OCI-LY7 (cell line): ENCODE results near the gene POLR3F. TPM values are rescaled to one million over a fixed set of nuclear protein-coding genes. Genes with fewer than 3 reads are reported as not detected.

Experiments used
- BruUV-seq: library from RNA; stranded (reverse); fragments of 400-500 nt; replicated peaks from 2 replicates; lab custom pipeline; 2021; lab: Mats Ljungman, UMichigan
- CTCF ChIA-PET: fragments of 300-600 bp; sonication (Branson Sonifier 250); formaldehyde crosslinking; loops from one replicate; lab custom pipeline; 2022; ENCODE audit warnings: antibody characterized with exemption; ENCODE audit not compliant: unreplicated experiment; lab: Charles Lee
- POLR2A ChIA-PET: fragments of 300-600 bp; sonication (Branson Sonifier 250); formaldehyde crosslinking; loops from one replicate; lab custom pipeline; 2022; ENCODE audit warnings: antibody characterized with exemption; lab: Charles Lee
- DNase-seq: peaks from one replicate; pipeline ENCODE4 v3.0.0-alpha.2; 2015; ENCODE audit warnings: low spot score
- H2AFZ ChIP-seq: fragments of 200-600 bp; sonication (generic), shearing (Covaris generic); 2 replicates; pipeline ENCODE4 v1.6.1; 2014; ENCODE audit warnings: mild to moderate bottlenecking, antibody characterized with exemption, low read length, moderate library complexity
- H3K27ac ChIP-seq: fragments of 200-600 bp; sonication (generic); 2 replicates; pipeline ENCODE4 v1.5.1; 2014; ENCODE audit warnings: mixed run types, low read depth, mild to moderate bottlenecking, moderate library complexity, low read length, inconsistent platforms; ENCODE audit not compliant: poor library complexity, severe bottlenecking
- H3K36me3 ChIP-seq: fragments of 200-600 bp; sonication (generic); 2 replicates; pipeline ENCODE4 v1.6.1; 2014; ENCODE audit warnings: mild to moderate bottlenecking, antibody characterized with exemption, low read length, moderate library complexity, mixed read lengths; ENCODE audit not compliant: insufficient read depth
- H3K4me1 ChIP-seq: fragments of 200-600 bp; sonication (generic); 2 replicates; pipeline ENCODE4 v1.5.1; 2014; ENCODE audit warnings: mild to moderate bottlenecking, low read length; ENCODE audit not compliant: insufficient read depth, poor library complexity, severe bottlenecking
- H3K4me2 ChIP-seq: fragments of 200-600 bp; sonication (generic); 2 replicates; pipeline ENCODE4 v1.6.1; 2014; ENCODE audit warnings: mild to moderate bottlenecking, low read length
- H3K4me3 ChIP-seq: fragments of 200-600 bp; sonication (generic); 2 replicates; pipeline ENCODE4 v1.5.1; 2014; ENCODE audit warnings: mild to moderate bottlenecking, low read depth, low read length; ENCODE audit not compliant: poor library complexity, severe bottlenecking
- H3K79me2 ChIP-seq: fragments of 200-600 bp; sonication (generic); 2 replicates; pipeline ENCODE4 v1.6.1; 2016; ENCODE audit warnings: low read depth, mild to moderate bottlenecking, low read length, moderate library complexity, mixed read lengths; ENCODE audit not compliant: insufficient read depth
- H3K9me2 ChIP-seq: fragments of 200-600 bp; sonication (generic); 2 replicates; pipeline ENCODE4 v1.6.1; 2016; ENCODE audit warnings: mild to moderate bottlenecking, low read length, mixed read lengths; ENCODE audit not compliant: insufficient read depth
- H3K9me3 ChIP-seq: fragments of 200-600 bp; sonication (generic); 2 replicates; pipeline ENCODE4 v1.6.1; 2014; ENCODE audit warnings: mild to moderate bottlenecking, mixed run types, low read length, mixed read lengths
- H4K20me1 ChIP-seq: fragments of 200-600 bp; sonication (generic); 2 replicates; pipeline ENCODE4 v1.6.1; 2014; ENCODE audit warnings: mild to moderate bottlenecking, antibody characterized with exemption, low read length, moderate library complexity, mixed read lengths; ENCODE audit not compliant: insufficient read depth
- CTCF ChIP-seq: fragments of 200-600 bp; sonication (generic); conservative IDR thresholded peaks from 2 replicates; pipeline ENCODE4 v1.5.1; 2014; ENCODE audit warnings: mild to moderate bottlenecking, antibody characterized with exemption, low read length, moderate library complexity, mixed read lengths
- EZH2phosphoT487 ChIP-seq: fragments of 200-600 bp; sonication (generic); IDR thresholded peaks from 2 replicates; pipeline ENCODE4 v1.6.1; 2018; ENCODE audit warnings: low read depth, borderline replicate concordance, mild to moderate bottlenecking, mixed run types, antibody characterized with exemption, low read length, moderate library complexity, mixed read lengths
- intact Hi-C: fragments of 100-400 bp; cut with micrococcal nuclease; formaldehyde crosslinking; loops from one replicate; pipeline ENCODE4 v1.10.0; 2022; ENCODE audit not compliant: unreplicated experiment
- total RNA-seq, 2 experiments: library from RNA; depleted of rRNA in 1 of 2; stranded (reverse); fragments of >200 nt in 1 of 2; shearing (Covaris generic) in 1 of 2; gene quantifications; 2 replicates each; pipeline ENCODE4 v1.2.3, GENCODE V29; 2014 to 2022

The POLR3F gene
- total RNA-seq, 2 experiments from 2014 or later, result 12.3 to 14.9 TPM

- intact Hi-C loops, result loop anchor here (5.0 to 10.0 kb wide), 2 partner anchors 63 to 540 kb away; partner anchors contain the start of genes MGME1, SMIM26 and SNX5
- TF ChIP-seq CTCF, result no peak
- no peak for TF ChIP-seq EZH2phosphoT487
- H4K20me1 ChIP-seq, result no peaks in the 10 kb centered on the region
- H3K4me3 ChIP-seq, result no peak overlapping the region
- DNase-seq, result no peak
- H3K4me1 ChIP-seq, result peaks cover 15% of the 10 kb centered on the region
- H3K36me3 ChIP-seq, result no peaks in the 10 kb centered on the region
- H3K79me2 ChIP-seq, result peaks cover 16% of the 10 kb centered on the region; the same call in 1 of the 2 replicates
- no peak overlapping the region for H3K27ac ChIP-seq
- no peak overlapping the region for H3K4me2 ChIP-seq
- no peaks in the 10 kb centered on the region for H3K9me3 ChIP-seq
- POLR2A ChIA-PET, result interaction anchor here (0.9 to 4.6 kb wide), 3 partner anchors 7 to 84 kb away, joined by 3 to 101 read pairs (median 3); partner anchors contain the start of gene RBBP9
- H2AFZ ChIP-seq, result 0 out of 2 replicates have a peak overlapping the region, but pooled peaks have one; percentile 6
- BruUV-seq, result no TSS peak
- no peaks in the 10 kb centered on the region for H3K9me2 ChIP-seq
- CTCF ChIA-PET, result no interaction called here
Observed at GRCh38 chr20:18504479-18505060, 37.4 kb downstream of the POLR3F start.

GRCh38 chr20:18506744-18507143, 39.6 kb downstream of the POLR3F start:
- Histone ChIP-seq H3K4me2 (peak overlapping the region; percentile 86), H3K4me1 (peaks cover 15% of the 10 kb centered on the region), H3K36me3 (peaks cover 19% of the 10 kb centered on the region), H3K27ac (peak overlapping the region; percentile 90), H4K20me1 (no peaks in the 10 kb centered on the region), H3K4me3 (peak overlapping the region; percentile 91), H3K9me2 (no peaks in the 10 kb centered on the region), H3K79me2 (peaks cover 16% of the 10 kb centered on the region; the same call in 1 of the 2 replicates), H2AFZ (peak overlapping the region; percentile 95), H3K9me3 (no peaks in the 10 kb centered on the region)
- TF ChIP-seq CTCF (no peak), EZH2phosphoT487 (no peak)
- BruUV-seq, result TSS peak; percentile 98
- DNase-seq, result no peak
- CTCF ChIA-PET, result interaction anchor here (0.8 to 1.2 kb wide), 3 partner anchors 9 to 11 kb away, joined by 3 read pairs; no protein-coding TSS in a partner anchor
- intact Hi-C loops, result loop anchor here (1.0 to 10.0 kb wide), 4 partner anchors 39 to 542 kb away; partner anchors contain the start of genes DZANK1, MGME1, POLR3F and SMIM26
- POLR2A ChIA-PET, result interaction anchor here (0.5 to 4.6 kb wide), 27 partner anchors 8 to 1545 kb away, joined by 3 to 101 read pairs (median 4); partner anchors contain the start of genes CFAP61, CRNKL1, DTD1 and DZANK1
